ENCODE measurements around the gene DEFB115. TPM values are rescaled to one million over a fixed set of nuclear protein-coding genes. Genes with fewer than 3 reads are reported as not detected.
"Not testable (repeated sequence)": the region's sequence is repeated elsewhere in the genome, so short reads cannot be mapped to it uniquely, and the experiment has no call there.

DEFB115 gene
- total RNA-seq (2014; rRNA removed; shearing (Covaris generic)), result not detected in 2 replicates
- polyA plus RNA-seq (2015; cell fraction: cytosol; rRNA removed), result not detected in 2 replicates
- not detected in 2 replicates for polyA plus RNA-seq (2015; cell fraction: nucleus; rRNA removed)

DNA sequence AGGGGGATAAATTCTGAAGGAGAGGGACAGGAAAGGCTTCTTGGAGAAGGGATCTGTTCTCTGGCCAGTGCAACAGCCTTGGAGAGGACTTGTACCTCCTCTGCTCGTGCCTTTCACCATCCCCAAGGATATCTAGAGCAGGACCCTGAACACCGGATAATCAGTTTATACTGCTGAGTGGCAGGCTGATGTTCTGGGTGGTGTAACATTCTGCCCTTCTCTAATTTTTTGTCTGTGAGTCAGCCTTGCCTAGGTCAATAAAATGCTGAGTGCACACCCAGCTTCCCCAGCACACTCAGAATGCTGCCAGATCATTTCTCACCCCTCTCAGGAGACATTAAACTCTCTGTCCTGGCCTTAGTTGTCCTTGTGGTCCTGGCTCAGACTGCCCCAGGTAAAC is at the start of gene DEFB115:
Gene DEFB115, plus strand, starts transcription at position 301 of the 400 bp plus-strand sequence. Its CDS starts 0 bp downstream, at position 301.
- in situ Hi-C loops (cut with HindIII; ENCODE audit: low pct_unique_long_range_greater_than_20kb, low sequenced_read_pairs), result no loop called here
- DNase-seq (ENCODE audit: low read depth, low spot score), result no peak

- in situ Hi-C loops (cut with HindIII; ENCODE audit: low pct_unique_long_range_greater_than_20kb, low sequenced_read_pairs), result no loop called here
Observed at GRCh38 chr20:31236953-31237352, 20.5 kb upstream of the DEFB115 start.

DNA sequence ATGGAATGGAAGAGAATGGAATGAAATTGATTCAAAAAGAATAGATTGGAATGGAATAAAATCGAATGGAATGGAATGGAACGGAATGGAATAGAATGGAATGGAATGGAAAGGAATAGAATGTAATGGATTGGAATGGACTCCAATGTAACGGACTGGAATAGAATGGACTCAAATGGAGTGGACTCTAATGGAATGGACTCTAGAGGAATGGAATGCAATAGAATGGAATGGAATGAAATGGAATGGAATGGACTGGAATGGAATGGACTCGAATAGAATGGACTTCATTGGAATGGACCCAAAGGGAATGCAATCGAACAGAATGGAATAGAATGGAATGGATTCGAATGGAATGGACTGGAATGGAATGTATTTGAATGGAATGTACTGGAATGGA is 19.7 kb upstream of the DEFB115 start:
- DNase-seq (ENCODE audit: low read depth, low spot score), result no peak
- in situ Hi-C loops (cut with HindIII; ENCODE audit: low pct_unique_long_range_greater_than_20kb, low sequenced_read_pairs), result no loop called here

More at GRCh38 chr20:31236953-31237352, 20.5 kb upstream of the DEFB115 start:
- no peak for DNase-seq (ENCODE audit: low read depth, low spot score)

GRCh38 chr20:31239139-31239538 is 18.3 kb upstream of the DEFB115 start:
- DNase-seq (ENCODE audit: low read depth, low spot score), result no peak
- in situ Hi-C loops (cut with HindIII; ENCODE audit: low pct_unique_long_range_greater_than_20kb, low sequenced_read_pairs), result no loop called here

GRCh38 chr20:31256959-31257358 is 505 bp upstream of the DEFB115 start:
- in situ Hi-C loops (cut with HindIII; ENCODE audit: low pct_unique_long_range_greater_than_20kb, low sequenced_read_pairs), result no loop called here

DNA sequence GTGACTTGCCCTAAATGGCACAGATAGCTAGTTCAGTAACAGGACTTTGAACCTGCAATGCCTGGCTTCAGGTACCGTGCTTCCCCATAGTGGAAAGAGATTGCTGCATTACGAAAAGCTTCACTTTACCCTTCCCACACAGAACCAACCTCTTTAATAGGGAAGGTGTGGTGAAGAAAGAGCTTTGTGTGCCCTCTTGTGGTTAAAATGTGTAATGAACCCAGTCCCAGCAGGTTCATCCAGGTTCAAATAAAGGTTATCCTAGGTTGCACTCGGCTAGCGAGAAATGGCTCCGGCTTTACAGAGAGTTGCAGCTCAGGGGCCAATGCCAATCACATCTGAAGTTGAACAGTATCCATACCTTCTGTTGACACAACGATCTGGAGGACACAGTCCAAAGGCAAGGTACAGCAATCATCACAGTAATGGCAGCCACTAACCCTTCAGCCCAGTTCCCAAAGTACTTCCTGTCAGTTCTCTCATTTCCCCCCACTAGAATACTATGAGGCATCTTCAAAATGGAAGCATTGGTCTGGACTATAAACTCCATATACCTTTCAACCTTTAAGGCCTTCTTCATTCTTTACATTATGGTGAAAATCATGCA is 3.0 kb downstream of the DEFB115 start:
- in situ Hi-C loops (cut with HindIII; ENCODE audit: low pct_unique_long_range_greater_than_20kb, low sequenced_read_pairs), result no loop called here
- DNase-seq (ENCODE audit: low read depth, low spot score), result peak; percentile 72

More at GRCh38 chr20:31256959-31257358, 505 bp upstream of the DEFB115 start:
- no peak for DNase-seq (ENCODE audit: low read depth, low spot score)

GRCh38 chr20:31274441-31274840 is 17.0 kb downstream of the DEFB115 start:
- in situ Hi-C loops (cut with HindIII; ENCODE audit: low pct_unique_long_range_greater_than_20kb, low sequenced_read_pairs), result no loop called here
- no peak for DNase-seq (ENCODE audit: low read depth, low spot score)

GRCh38 chr20:31278178-31278577 is 20.7 kb downstream of the DEFB115 start:
- DNase-seq (ENCODE audit: low read depth, low spot score), result no peak
- in situ Hi-C loops (cut with HindIII; ENCODE audit: low pct_unique_long_range_greater_than_20kb, low sequenced_read_pairs), result no loop called here

DNA sequence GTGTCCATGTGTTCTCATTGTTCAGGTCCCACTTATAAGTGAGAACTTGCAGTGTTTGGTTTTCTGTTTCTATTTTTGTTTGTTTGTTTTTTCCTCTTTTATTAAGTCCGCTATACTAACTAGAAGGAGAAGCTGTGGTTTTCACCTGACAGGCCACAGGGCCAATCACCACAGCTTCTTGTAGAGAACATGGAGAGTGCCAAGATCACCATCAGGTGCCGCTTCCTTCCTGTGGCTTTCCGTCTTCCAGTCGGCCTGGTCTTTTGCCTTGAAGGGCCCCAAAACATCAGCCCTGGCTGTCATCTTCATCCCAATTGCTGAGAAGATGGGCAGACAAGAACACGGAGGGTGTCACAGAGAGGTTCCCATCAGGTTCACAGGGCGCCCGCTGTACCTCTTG is 27.5 kb downstream of the DEFB115 start:
- in situ Hi-C loops (cut with HindIII; ENCODE audit: low pct_unique_long_range_greater_than_20kb, low sequenced_read_pairs), result not testable (repeated sequence)

DNA sequence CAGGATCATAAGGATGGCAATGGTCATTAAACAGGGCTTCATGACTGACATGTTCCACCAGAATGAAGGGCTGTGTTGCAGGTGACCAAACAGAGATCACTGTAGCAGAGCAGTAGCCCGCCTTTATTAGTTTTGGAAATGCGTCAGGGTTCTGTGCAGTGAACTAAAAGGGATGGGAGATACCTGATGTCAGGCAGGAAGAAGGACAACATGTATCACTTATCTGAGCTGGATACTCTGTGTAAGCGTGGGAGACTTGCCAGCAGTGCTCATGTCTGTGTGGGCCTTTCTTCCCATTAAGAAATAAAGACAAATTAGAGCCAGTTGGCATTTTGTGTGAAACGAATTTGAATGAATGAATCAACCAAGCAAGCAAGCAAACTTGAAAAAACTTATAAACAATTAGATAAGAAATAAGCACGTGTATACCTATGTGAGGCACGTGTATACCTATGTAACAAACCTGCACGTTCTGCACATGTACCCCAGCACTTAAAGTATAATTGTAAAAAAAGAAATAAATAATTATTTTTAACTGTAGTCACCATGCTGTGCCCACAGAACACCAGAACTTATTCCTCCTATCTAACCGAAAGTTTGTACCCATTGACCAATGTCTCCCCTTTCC is 51.2 kb downstream of the DEFB115 start, which contains the start of gene DEFB116:
Gene DEFB116, minus strand, starts transcription at position 51 of the 628 bp plus-strand sequence. Its CDS starts 0 bp downstream, at position 51.
- in situ Hi-C loops (cut with HindIII; ENCODE audit: low pct_unique_long_range_greater_than_20kb, low sequenced_read_pairs), result no loop called here
- DNase-seq (ENCODE audit: low read depth, low spot score), result no peak

More for the DNA sequence above, 27.5 kb downstream of the DEFB115 start:
- not testable (repeated sequence) for DNase-seq (ENCODE audit: low read depth, low spot score)

Other genes starting within 250 kb of the DEFB115 start
- gene DEFB116, start 50.9 kb downstream of the DEFB115 start, total RNA-seq (2014; rRNA removed; shearing (Covaris generic)), result not detected in 2 replicates
- not detected in 2 replicates for gene DEFB118, start 110.9 kb downstream of the DEFB115 start, total RNA-seq (2014; rRNA removed; shearing (Covaris generic))
- not detected in 2 replicates for gene DEFB119, start 132.9 kb downstream of the DEFB115 start, total RNA-seq (2014; rRNA removed; shearing (Covaris generic))
- not detected in 2 replicates for gene DEFB121, start 148.6 kb downstream of the DEFB115 start, total RNA-seq (2014; rRNA removed; shearing (Covaris generic))
- gene DEFB123, start 183.0 kb downstream of the DEFB115 start, total RNA-seq (2014; rRNA removed; shearing (Covaris generic)), result not detected in 2 replicates
- not detected in 2 replicates for gene DEFB124, start 217.5 kb downstream of the DEFB115 start, total RNA-seq (2014; rRNA removed; shearing (Covaris generic))
- gene REM1, start 217.6 kb downstream of the DEFB115 start, total RNA-seq (2014; rRNA removed; shearing (Covaris generic)), result not detected in 2 replicates